Body of pancreas (tissue), 4 donors: ENCODE results near the gene PARP1.

ENCODE experiments used
- POLR2A ChIP-seq, 3 donors: fragments of 450-650 bp; IDR thresholded peaks; one replicate each; pipeline ENCODE4 v1.6.1; 2016; ENCODE audit warnings: antibody characterized with exemption in 3 of 3, mild to moderate bottlenecking in 2 of 3
- TF ChIP-seq, protein P1 (sequence below), 7 experiments: fragments of 450-650 bp in 4 of 7; fragments of 200-600 bp in 3 of 7; sonication (generic) in 3 of 7; IDR thresholded peaks; one replicate each; pipeline ENCODE4 v1.5.1; 2016 to 2019; ENCODE audit warnings: antibody characterized with exemption in 7 of 7

DNA sequence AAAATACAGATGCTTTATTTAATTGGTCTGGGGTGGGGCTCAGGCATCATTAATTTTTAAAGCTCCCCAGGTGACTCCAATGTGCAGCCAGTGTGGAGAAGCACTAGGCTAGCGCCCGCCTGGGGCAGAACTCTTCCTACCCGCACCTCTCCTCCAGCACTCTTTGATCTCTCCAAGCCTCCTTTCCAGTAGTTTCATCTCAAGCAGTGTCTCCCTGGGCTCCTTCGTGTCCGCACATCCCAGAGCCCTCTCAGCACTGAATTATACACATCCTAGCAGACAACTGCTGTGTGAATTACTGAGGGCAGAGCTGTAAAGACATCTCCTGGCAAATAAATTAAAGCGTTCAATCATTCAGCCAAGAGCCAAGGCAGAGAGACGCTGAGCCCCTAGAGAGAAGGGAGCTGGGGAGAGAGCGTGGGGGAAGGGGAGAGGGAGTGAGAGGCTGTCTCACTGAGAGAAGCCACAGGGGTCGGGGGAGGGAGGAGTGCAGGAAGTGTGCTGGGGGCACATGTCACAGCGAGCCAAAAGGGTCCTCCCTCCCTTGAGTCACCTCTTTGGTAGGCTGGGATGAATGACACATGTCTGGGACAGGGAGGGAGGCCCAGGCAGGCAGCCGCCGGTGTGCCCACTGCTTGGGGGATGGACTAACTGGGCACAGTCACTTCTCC lies 21.0 kb upstream of the PARP1 start:
- no peak for TF ChIP-seq POLR2A (IDR thresholded peaks at IDR 0.05)
- TF ChIP-seq, protein P1, sequence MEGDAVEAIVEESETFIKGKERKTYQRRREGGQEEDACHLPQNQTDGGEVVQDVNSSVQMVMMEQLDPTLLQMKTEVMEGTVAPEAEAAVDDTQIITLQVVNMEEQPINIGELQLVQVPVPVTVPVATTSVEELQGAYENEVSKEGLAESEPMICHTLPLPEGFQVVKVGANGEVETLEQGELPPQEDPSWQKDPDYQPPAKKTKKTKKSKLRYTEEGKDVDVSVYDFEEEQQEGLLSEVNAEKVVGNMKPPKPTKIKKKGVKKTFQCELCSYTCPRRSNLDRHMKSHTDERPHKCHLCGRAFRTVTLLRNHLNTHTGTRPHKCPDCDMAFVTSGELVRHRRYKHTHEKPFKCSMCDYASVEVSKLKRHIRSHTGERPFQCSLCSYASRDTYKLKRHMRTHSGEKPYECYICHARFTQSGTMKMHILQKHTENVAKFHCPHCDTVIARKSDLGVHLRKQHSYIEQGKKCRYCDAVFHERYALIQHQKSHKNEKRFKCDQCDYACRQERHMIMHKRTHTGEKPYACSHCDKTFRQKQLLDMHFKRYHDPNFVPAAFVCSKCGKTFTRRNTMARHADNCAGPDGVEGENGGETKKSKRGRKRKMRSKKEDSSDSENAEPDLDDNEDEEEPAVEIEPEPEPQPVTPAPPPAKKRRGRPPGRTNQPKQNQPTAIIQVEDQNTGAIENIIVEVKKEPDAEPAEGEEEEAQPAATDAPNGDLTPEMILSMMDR (IDR thresholded peaks at IDR 0.05), result no peak
